ENCODE measurements around the gene SERPINA3. TPM values are rescaled to one million over a fixed set of nuclear protein-coding genes. Genes with fewer than 3 reads are reported as not detected.

SERPINA3 gene
- total RNA-seq, 1 experiment from 2014 or later, result 3.5 TPM

DNA sequence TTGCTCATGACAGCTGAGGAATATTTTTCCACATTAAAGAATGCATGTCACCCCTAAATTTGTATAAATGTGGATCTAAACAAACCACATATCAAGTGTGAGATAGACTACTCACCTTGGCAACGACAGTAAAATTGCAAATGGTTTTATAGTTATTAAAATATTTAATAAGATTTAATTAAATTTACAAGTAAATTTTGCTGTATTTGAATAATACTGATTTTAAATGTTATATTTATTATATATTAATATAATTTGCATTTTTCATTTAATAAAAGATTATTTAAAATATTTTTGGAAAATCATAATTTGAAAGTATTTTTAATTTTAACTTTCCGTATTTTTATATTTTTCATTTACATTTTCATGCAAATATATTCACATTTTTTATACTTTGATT lies 53.4 kb downstream of the SERPINA3 start:
- H3K9me3 Mint-ChIP-seq, result no peaks in the 10 kb centered on the region
- no peaks in the 10 kb centered on the region for H3K4me1 Mint-ChIP-seq
- CTCF ChIA-PET, result no interaction called here
- no peak for ATAC-seq
- no peak overlapping the region for H3K4me3 Mint-ChIP-seq
- POLR2A ChIA-PET, result no interaction called here
- DNase-seq (ENCODE audit: low spot score), result no peak
- H3K27ac Mint-ChIP-seq, result no peak overlapping the region
- H3K36me3 Mint-ChIP-seq, result no peaks in the 10 kb centered on the region
- peaks cover 7% of the 10 kb centered on the region for H3K27me3 Mint-ChIP-seq (ENCODE audit: low read depth)
- TF ChIP-seq, protein P1, sequence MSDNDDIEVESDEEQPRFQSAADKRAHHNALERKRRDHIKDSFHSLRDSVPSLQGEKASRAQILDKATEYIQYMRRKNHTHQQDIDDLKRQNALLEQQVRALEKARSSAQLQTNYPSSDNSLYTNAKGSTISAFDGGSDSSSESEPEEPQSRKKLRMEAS (CRISPR knock-in tag; IDR thresholded peaks at IDR 0.05), result no peak
- TF ChIP-seq HMGA2 (CRISPR knock-in tag; IDR thresholded peaks at IDR 0.05), result peak; percentile 93

DNA sequence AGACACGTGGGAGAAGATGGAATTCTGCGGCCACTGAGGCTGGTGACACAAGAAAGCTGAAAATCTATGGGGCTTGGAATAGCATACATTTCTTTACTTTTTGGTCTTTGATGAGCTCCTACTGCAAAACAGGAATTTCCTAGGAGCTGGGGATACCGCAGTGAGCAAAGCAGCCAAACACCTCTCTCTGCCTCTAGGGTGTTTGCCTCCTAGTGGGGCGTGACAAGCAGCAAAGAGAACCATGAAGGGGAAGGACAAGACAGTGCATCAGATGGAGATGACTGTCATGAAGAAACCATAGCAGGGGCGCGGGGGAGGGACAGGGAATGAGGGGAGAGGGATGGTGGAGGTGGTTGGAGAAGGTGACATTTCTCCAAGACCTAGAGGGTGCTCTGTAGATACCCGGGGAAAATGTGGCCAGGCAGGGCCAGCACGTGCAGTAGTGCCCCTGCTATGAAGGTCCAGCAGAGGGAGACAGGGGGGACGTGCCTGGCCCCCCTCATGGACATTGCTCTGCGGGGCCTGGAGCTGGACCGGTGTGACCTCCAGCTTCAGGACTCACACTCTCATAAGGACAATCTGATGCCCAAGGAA lies 58.6 kb downstream of the SERPINA3 start:
- no peaks in the 10 kb centered on the region for H3K4me1 Mint-ChIP-seq
- TF ChIP-seq GTF2I (CRISPR knock-in tag; conservative IDR thresholded peaks at IDR 0.05) (no peak), MYBL2 (CRISPR knock-in tag; IDR thresholded peaks at IDR 0.05) (no peak), ZNF121 (CRISPR knock-in tag; IDR thresholded peaks at IDR 0.05) (no peak), ZBTB21 (CRISPR knock-in tag; IDR thresholded peaks at IDR 0.05; ENCODE audit: borderline replicate concordance) (no peak)
- TF ChIP-seq, protein P2, sequence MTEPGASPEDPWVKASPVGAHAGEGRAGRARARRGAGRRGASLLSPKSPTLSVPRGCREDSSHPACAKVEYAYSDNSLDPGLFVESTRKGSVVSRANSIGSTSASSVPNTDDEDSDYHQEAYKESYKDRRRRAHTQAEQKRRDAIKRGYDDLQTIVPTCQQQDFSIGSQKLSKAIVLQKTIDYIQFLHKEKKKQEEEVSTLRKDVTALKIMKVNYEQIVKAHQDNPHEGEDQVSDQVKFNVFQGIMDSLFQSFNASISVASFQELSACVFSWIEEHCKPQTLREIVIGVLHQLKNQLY (CRISPR knock-in tag; IDR thresholded peaks at IDR 0.05), result no peak
- TF ChIP-seq, protein P3, sequence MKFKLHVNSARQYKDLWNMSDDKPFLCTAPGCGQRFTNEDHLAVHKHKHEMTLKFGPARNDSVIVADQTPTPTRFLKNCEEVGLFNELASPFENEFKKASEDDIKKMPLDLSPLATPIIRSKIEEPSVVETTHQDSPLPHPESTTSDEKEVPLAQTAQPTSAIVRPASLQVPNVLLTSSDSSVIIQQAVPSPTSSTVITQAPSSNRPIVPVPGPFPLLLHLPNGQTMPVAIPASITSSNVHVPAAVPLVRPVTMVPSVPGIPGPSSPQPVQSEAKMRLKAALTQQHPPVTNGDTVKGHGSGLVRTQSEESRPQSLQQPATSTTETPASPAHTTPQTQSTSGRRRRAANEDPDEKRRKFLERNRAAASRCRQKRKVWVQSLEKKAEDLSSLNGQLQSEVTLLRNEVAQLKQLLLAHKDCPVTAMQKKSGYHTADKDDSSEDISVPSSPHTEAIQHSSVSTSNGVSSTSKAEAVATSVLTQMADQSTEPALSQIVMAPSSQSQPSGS (CRISPR knock-in tag; IDR thresholded peaks at IDR 0.05; ENCODE audit: borderline replicate concordance, low read depth), result no peak
- TF ChIP-seq, protein P4, sequence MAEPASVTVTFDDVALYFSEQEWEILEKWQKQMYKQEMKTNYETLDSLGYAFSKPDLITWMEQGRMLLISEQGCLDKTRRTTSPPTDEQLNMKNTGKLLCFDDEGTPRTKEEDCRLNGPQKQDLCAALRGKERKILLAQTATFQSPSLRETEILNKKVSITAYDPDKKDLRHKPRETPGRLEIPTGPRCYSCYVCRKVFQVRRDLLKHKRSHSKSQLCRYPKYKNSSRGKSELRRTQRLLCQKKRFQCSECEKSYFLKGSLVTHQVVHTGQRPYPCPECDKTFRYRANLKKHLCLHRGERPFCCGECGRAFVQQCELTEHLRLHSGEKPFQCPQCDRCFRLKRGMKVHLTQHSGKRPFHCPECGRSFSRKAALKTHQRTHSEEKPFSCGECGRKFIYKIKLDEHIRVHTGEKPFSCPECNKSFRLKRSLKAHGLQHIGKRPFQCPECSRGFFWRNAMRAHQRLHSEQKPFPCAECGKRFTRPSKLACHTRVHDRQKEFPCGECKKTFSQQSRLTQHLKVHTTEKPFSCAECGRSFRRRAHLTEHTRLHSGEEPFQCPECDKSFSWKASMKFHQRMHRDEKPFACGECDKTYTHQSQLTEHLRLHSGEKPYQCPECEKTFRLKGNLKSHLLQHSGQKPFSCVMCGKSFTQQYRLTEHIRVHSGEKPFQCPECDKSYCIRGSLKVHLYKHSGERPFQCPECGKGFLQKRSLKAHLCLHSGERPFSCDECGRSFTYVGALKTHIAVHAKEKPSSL (CRISPR knock-in tag; conservative IDR thresholded peaks at IDR 0.05), result no peak
- 0 out of 2 replicates have a peak, but pooled peaks cover 3% of the 10 kb centered on the region for H3K9me3 Mint-ChIP-seq
- H3K27me3 Mint-ChIP-seq (ENCODE audit: low read depth), result no peaks in the 10 kb centered on the region
- DNase-seq (ENCODE audit: low spot score) (no peak), ATAC-seq (peak; percentile 66)
- ChIA-PET POLR2A (interaction anchor here (0.6 kb wide), 1 partner anchor 106 kb away, joined by 3 read pairs; no protein-coding TSS in a partner anchor), CTCF (interaction anchor here (0.5 to 2.4 kb wide), 8 partner anchors 17 to 702 kb away, joined by 4 to 10 read pairs (median 5); partner anchors contain the start of gene GSC)
- no peak overlapping the region for H3K27ac Mint-ChIP-seq
- no peaks in the 10 kb centered on the region for H3K36me3 Mint-ChIP-seq
- H3K4me3 Mint-ChIP-seq, result no peak overlapping the region

DNA sequence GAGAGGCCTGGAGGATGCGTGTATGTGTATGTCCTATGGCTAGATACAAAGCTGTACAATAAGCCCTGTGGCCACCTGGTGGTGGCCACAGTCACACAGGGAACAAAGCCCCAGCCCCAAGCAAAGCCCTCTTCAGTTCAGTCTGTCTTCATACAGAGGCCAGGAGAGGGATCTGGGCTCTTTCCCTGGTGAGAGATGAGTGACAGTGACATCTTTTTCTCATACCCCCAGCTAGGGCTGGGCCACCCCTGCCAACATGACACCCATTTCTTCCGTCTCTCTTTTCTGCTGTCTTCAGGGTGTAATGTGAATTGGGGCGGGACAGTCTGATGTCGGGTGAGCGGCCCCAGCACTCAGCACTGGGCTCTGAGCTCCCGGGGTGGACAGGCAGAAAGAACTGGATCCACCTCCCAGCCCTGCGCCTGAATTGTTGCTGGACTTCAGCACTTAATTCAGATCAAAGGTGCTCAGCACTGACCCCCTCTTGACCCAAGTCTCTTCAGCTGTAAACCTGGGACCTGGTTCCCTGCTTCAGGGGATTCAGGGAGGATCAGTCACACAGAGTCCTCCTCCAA lies 59.8 kb downstream of the SERPINA3 start:
- Mint-ChIP-seq H3K36me3 (no peaks in the 10 kb centered on the region), H3K27ac (no peak overlapping the region; the same call in 1 of the 2 replicates), H3K9me3 (0 out of 2 replicates have a peak, but pooled peaks cover 3% of the 10 kb centered on the region), H3K4me3 (no peak overlapping the region), H3K4me1 (no peaks in the 10 kb centered on the region), H3K27me3 (ENCODE audit: low read depth) (no peaks in the 10 kb centered on the region)
- ChIA-PET CTCF (interaction anchor here (0.7 to 2.4 kb wide), 15 partner anchors 9 to 447 kb away, joined by 3 to 10 read pairs (median 4); partner anchors contain the start of genes GSC and SERPINA3), POLR2A (no interaction called here)
- ATAC-seq, result peak; percentile 81
- no peak for DNase-seq (ENCODE audit: low spot score)
- TF ChIP-seq ZNF671 (CRISPR knock-in tag; IDR thresholded peaks at IDR 0.05) (no peak), FOXK1 (CRISPR knock-in tag; IDR thresholded peaks at IDR 0.05) (no peak), PRRX2 (CRISPR knock-in tag; IDR thresholded peaks at IDR 0.05) (no peak), SMAD4 (CRISPR knock-in tag; IDR thresholded peaks at IDR 0.05) (no peak), TCF7 (CRISPR knock-in tag; IDR thresholded peaks at IDR 0.05; ENCODE audit: low read depth) (no peak), KAT7 (CRISPR knock-in tag; IDR thresholded peaks at IDR 0.05; ENCODE audit: borderline replicate concordance) (no peak), EMX1 (CRISPR knock-in tag; IDR thresholded peaks at IDR 0.05) (no peak)
- TF ChIP-seq, protein P5, sequence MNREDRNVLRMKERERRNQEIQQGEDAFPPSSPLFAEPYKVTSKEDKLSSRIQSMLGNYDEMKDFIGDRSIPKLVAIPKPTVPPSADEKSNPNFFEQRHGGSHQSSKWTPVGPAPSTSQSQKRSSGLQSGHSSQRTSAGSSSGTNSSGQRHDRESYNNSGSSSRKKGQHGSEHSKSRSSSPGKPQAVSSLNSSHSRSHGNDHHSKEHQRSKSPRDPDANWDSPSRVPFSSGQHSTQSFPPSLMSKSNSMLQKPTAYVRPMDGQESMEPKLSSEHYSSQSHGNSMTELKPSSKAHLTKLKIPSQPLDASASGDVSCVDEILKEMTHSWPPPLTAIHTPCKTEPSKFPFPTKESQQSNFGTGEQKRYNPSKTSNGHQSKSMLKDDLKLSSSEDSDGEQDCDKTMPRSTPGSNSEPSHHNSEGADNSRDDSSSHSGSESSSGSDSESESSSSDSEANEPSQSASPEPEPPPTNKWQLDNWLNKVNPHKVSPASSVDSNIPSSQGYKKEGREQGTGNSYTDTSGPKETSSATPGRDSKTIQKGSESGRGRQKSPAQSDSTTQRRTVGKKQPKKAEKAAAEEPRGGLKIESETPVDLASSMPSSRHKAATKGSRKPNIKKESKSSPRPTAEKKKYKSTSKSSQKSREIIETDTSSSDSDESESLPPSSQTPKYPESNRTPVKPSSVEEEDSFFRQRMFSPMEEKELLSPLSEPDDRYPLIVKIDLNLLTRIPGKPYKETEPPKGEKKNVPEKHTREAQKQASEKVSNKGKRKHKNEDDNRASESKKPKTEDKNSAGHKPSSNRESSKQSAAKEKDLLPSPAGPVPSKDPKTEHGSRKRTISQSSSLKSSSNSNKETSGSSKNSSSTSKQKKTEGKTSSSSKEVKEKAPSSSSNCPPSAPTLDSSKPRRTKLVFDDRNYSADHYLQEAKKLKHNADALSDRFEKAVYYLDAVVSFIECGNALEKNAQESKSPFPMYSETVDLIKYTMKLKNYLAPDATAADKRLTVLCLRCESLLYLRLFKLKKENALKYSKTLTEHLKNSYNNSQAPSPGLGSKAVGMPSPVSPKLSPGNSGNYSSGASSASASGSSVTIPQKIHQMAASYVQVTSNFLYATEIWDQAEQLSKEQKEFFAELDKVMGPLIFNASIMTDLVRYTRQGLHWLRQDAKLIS (CRISPR knock-in tag; IDR thresholded peaks at IDR 0.05; ENCODE audit: borderline replicate concordance), result no peak
- TF ChIP-seq, protein P6, sequence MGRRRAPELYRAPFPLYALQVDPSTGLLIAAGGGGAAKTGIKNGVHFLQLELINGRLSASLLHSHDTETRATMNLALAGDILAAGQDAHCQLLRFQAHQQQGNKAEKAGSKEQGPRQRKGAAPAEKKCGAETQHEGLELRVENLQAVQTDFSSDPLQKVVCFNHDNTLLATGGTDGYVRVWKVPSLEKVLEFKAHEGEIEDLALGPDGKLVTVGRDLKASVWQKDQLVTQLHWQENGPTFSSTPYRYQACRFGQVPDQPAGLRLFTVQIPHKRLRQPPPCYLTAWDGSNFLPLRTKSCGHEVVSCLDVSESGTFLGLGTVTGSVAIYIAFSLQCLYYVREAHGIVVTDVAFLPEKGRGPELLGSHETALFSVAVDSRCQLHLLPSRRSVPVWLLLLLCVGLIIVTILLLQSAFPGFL (CRISPR knock-in tag; IDR thresholded peaks at IDR 0.05; ENCODE audit: borderline replicate concordance), result no peak
